Fibroblast of mammary gland (primary cell): ENCODE measurements around the gene INPP5A.

Source experiments
- DNase-seq: peaks from one replicate; pipeline ENCODE4 v3.0.0-alpha.2; 2010; ENCODE audit warnings: low read depth
- H3K4me3 ChIP-seq: 2 replicates; pipeline ENCODE4 v1.5.1; 2011; ENCODE audit warnings: low read depth, mild to moderate bottlenecking, low read length, moderate library complexity; ENCODE audit not compliant: control insufficient read depth
- TF ChIP-seq, protein P1 (sequence below): conservative IDR thresholded peaks from 2 replicates; pipeline ENCODE4 v1.5.1; 2011; ENCODE audit warnings: low read depth, low read length, inconsistent platforms; ENCODE audit not compliant: control insufficient read depth, insufficient read depth

The INPP5A gene

DNA sequence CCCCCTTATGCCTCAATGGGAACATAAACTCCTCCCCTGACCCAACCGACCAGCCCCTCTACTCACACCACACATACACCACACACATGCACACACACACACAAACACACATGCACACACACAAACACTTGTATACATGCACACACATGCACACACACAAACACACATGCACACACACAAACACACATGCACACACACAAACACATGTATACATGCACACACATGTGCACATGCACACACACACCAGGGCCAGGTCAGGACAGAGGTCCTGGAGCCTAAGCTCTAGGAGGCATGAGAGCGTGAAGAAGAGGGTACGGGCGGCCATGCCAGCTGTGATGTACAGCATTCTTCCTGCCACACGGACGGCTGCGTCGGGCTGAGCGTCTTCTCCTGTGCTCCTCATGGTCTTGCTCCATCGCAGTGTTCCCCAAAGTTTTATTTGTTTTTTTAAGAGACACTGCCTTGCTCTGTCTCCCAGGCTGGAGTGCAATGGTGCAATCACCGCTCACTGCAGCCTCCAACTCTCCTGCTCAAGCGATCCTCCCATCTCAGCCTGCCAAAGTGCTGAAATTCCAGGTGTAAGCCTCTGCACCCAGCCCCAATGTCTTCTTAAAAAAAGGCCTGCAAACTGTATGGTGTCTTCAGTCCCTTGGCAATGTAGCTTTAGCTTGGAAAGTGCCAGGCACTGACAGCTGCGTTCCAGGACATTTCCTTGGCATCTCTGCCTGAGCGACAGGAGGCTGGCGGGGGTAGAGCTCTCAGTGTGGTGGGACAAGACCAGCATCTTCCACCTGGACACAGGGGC, 38.8 kb upstream of the INPP5A start:
- TF ChIP-seq, protein P1, sequence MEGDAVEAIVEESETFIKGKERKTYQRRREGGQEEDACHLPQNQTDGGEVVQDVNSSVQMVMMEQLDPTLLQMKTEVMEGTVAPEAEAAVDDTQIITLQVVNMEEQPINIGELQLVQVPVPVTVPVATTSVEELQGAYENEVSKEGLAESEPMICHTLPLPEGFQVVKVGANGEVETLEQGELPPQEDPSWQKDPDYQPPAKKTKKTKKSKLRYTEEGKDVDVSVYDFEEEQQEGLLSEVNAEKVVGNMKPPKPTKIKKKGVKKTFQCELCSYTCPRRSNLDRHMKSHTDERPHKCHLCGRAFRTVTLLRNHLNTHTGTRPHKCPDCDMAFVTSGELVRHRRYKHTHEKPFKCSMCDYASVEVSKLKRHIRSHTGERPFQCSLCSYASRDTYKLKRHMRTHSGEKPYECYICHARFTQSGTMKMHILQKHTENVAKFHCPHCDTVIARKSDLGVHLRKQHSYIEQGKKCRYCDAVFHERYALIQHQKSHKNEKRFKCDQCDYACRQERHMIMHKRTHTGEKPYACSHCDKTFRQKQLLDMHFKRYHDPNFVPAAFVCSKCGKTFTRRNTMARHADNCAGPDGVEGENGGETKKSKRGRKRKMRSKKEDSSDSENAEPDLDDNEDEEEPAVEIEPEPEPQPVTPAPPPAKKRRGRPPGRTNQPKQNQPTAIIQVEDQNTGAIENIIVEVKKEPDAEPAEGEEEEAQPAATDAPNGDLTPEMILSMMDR: no peak
- no peak overlapping the region for H3K4me3 ChIP-seq
- DNase-seq: no peak

DNA sequence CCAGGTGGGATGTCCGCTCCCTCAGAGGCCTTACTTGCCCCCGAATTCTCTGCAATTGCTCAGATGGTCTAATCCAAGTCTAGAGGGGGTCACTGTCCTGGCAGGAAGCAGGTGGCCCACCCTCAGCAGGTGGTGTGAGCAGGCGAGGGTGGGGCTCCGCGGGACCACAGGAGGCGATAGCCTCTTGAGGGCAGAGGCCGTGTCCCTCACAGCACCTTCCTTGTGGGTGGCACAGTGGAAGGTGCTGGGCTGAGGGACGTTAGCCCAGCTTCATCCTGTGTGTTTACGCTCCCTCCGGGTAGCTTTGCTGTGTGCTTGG, 38.3 kb upstream of the INPP5A start:
- DNase-seq: no peak
- TF ChIP-seq, protein P1: no peak
- H3K4me3 ChIP-seq: no peak overlapping the region

DNA sequence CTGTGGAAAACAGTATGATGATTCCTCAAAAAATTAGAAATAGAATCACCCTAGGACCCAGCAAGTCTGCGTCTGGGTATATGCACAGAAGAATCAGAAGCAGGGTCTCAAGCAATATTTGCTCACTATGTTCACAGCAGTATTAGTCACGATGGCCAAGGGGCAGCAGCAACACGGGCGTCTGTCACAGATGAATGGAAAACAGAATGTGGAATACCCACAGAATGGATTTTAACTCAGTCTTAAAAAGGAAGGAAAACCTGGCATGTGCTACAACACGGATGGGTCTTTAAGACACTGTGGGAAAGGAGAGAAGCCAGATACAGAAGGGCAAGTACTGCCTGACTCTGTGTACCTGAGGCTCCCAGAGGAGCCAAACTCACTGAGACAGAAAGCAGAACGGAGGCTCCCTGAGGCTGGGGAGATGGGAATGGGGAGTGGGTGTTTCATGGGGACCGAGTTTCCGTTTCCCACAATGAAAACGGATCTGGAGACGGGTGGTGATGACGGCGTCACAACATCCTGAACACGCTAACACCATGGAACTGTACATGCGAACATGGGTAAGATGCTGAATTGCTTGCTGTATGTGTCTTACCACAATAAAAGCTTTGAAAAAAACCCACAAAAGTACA, 36.7 kb upstream of the INPP5A start:
- no peak overlapping the region for H3K4me3 ChIP-seq
- TF ChIP-seq, protein P1: no peak
- DNase-seq: no peak

DNA sequence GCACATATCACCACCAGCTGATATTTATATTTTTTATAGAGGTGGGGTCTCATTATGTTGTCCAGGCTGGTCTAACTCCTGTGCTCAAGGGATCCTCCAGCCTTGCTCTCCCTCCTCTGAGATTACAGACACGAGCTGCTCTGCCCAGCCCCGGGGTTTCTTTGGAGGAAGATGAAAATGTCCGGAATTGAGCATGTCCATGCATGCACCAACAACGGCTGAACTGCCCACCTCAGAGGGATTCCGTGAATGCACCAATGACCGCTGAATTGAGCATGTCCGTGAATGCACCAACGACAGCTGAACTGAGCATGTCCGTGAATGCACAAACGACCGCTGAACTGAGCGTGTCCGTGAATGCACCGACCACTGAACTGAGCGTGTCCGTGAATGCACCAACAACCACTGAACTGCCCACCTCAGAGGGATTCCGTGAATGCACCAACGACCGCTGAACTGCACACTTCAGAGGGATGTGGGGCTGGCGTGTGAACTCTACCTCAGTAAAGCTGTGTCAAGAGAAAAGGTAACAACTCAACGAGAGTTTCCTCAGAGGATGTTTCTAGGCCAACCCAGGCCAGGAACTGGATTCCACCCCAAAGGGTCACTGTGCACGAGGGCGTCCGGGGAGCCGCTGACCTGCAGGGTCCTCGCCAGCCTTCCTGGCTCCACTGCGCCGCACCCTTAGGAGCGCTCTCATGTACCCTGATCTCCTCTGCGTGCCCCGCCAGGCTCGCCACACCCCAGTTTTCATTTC, 34.9 kb upstream of the INPP5A start:
- H3K4me3 ChIP-seq: no peak overlapping the region
- DNase-seq: no peak
- TF ChIP-seq, protein P1: no peak

DNA sequence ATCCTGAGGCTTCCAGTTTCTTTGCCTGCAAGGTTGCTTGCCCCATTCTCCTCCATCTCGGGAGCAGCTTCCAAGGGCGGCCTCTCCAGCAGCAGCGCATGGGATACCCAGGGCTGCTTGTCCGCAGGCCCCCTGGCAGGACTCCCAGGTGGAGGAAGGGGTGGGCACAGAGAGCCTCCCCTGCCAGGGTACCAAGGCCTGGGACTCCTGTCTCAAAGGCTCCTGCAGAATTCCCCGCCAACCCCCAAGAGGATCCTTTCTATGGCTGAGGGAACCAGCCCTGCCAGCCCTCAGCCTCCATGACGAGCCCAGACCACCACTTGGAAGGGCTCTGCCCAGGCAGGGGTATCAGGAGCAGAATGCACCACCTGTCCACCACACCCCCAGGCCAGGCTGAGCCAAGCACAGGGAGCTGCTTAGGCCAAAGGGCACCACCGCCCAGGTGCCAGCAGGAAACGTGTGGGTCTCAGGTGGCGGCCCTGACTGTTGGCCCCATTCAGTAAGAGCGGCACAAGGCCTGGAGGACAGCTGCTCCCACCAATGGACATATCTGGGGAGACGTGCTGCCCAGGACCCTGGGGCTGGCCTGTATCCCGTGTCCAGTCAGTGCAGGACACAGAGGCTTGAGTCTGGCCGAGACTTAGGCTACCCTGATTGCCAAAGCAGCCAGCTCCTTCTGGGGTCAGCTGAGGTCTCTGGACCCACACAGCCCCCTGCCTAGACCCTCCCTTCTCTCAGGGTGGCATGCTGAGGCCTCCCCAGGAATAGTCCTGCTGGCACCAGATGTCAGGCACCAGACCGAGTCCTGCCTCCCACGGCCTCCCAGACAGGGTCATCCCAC, 33.8 kb upstream of the INPP5A start:
- no peak overlapping the region for H3K4me3 ChIP-seq
- TF ChIP-seq, protein P1: no peak
- DNase-seq: no peak
